ENCODE results near the gene ASB2. TPM values are rescaled to one million over a fixed set of nuclear protein-coding genes. Genes with fewer than 3 reads are reported as not detected.

Gene ASB2
- total and polyA plus RNA-seq, 10 donors, result 6.6 to 18.0 (median 11.3) TPM

DNA sequence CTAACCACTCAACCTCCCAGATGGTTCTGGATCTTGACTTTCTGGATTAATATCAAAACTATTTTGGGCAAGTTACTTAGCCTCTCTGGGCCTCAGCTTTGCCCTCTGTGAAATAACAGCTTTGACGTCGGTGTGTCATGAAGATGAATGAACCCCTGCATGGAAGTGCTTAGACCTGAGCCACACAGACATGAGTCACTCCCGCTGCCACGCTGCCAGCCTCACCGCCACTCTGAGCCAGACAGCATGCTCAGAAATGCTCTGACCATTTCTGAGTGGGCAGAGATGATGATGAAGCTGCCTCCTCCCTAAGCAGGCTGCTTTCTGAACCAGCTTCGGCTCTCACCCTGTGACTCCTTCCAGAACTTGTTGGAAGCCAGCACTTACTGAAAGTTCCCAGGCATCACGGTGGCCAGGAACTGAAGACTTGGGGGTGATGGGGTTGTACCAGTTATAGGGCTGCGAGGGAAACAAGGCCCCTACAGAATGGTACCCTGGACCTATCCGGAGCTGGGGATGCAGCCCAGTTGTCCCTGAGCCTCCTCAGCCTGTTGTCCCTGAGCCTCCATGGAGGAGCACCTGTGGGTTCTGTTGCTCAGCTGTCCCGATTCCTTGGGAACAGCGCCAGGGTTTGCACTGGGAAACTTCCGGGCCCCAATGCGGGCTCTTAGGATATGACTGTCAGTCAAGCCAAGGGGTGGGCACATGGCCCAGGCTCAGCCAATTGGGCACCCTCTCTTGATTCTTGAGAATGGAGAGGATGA lies 18.7 kb upstream of the ASB2 start:
- no peaks in the 10 kb centered on the region for H3K4me1 ChIP-seq
- H3K27me3 ChIP-seq (replicated peaks in 1 of 7), result peaks cover 0 to 46% (median 4%) of the 10 kb centered on the region in 7 donors
- DNase-seq, result no peak
- H3K36me3 ChIP-seq, result no peaks in the 10 kb centered on the region
- no peak overlapping the region for H3K4me3 ChIP-seq
- intact Hi-C loops (cut with DNase I; ENCODE audit: low total_unique reads), result no loop called here
- H3K9me3 ChIP-seq, result no peaks in the 10 kb centered on the region
- H3K27ac ChIP-seq, result no peak overlapping the region
- WGBS, 5 donors, result 57 to 67% (median 61%) methylated on average over 9 to 13 of the region's 13 CpGs
- TF ChIP-seq POLR2AphosphoS5 (IDR thresholded peaks at IDR 0.05), result no peak
- TF ChIP-seq, protein P1, sequence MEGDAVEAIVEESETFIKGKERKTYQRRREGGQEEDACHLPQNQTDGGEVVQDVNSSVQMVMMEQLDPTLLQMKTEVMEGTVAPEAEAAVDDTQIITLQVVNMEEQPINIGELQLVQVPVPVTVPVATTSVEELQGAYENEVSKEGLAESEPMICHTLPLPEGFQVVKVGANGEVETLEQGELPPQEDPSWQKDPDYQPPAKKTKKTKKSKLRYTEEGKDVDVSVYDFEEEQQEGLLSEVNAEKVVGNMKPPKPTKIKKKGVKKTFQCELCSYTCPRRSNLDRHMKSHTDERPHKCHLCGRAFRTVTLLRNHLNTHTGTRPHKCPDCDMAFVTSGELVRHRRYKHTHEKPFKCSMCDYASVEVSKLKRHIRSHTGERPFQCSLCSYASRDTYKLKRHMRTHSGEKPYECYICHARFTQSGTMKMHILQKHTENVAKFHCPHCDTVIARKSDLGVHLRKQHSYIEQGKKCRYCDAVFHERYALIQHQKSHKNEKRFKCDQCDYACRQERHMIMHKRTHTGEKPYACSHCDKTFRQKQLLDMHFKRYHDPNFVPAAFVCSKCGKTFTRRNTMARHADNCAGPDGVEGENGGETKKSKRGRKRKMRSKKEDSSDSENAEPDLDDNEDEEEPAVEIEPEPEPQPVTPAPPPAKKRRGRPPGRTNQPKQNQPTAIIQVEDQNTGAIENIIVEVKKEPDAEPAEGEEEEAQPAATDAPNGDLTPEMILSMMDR (IDR thresholded peaks at IDR 0.05 in 8 of 11, conservative IDR thresholded peaks at IDR 0.05 in 3 of 11), result no peak
- no peak for TF ChIP-seq POLR2A (IDR thresholded peaks at IDR 0.05)

DNA sequence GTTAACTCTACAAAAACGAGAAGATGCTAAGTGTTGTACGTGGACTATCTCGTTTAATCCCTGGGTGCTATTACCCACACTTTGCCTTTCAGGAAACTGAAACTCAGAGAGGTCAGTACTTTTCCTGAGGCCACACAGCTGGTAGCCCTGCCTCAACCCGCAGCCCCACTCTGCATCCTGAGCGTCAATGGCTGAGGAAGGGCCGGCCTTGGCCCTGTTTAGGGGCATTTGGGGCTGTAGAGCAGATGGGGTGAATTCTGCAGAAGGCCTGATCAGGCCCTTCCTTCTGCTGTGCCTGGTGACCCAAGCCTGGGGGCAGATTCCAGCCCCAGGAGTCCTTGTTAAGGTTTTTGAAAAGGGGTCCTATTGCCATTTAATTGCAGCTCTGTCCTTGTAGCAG lies 17.0 kb upstream of the ASB2 start:
- peaks cover 0 to 38% (median 4%) of the 10 kb centered on the region in 7 donors for H3K27me3 ChIP-seq (replicated peaks in 1 of 7)
- intact Hi-C loops (cut with DNase I; ENCODE audit: low total_unique reads), result no loop called here
- DNase-seq, result no peak
- H3K4me1 ChIP-seq, result no peaks in the 10 kb centered on the region
- no peaks in the 10 kb centered on the region for H3K9me3 ChIP-seq
- TF ChIP-seq POLR2AphosphoS5 (IDR thresholded peaks at IDR 0.05), result peak in 1 of 3 donors; percentile 29
- TF ChIP-seq POLR2A (IDR thresholded peaks at IDR 0.05), result no peak
- TF ChIP-seq, protein P1 (IDR thresholded peaks at IDR 0.05 in 8 of 11, conservative IDR thresholded peaks at IDR 0.05 in 3 of 11), result no peak
- no peak overlapping the region for H3K27ac ChIP-seq
- H3K36me3 ChIP-seq, result no peaks in the 10 kb centered on the region
- 55 to 82% (median 75%) methylated on average over 6 of the region's 6 CpGs for WGBS, 5 donors
- no peak overlapping the region for H3K4me3 ChIP-seq

DNA sequence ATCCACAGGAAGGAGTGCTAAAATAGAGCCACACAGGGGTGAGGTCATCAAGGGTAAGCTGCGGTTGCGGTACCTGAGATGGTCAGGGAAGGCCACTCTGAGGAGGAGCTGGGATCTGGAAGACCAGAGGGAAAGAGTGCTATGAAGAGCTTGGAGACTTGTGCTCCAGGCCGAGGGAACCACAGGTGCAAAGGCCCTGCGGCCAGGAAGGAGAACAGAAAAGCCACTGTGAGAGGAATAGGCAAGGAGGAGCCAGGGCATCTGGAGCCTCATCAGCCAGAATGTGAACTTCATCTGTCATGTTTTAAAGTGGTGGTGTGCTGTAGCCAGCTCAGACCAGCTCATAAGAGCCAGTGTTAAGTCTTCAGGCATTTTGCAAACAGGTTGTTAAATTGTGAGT lies 15.3 kb upstream of the ASB2 start:
- H3K36me3 ChIP-seq, result no peaks in the 10 kb centered on the region
- DNase-seq, result no peak
- no peaks in the 10 kb centered on the region for H3K9me3 ChIP-seq
- no peak for TF ChIP-seq POLR2A (IDR thresholded peaks at IDR 0.05)
- TF ChIP-seq, protein P1 (IDR thresholded peaks at IDR 0.05 in 8 of 11, conservative IDR thresholded peaks at IDR 0.05 in 3 of 11), result no peak
- TF ChIP-seq POLR2AphosphoS5 (IDR thresholded peaks at IDR 0.05), result no peak
- intact Hi-C loops (cut with DNase I; ENCODE audit: low total_unique reads), result no loop called here
- WGBS, 5 donors, result 89 to 94% (median 92%) methylated on average over 4 of the region's 4 CpGs
- H3K27ac ChIP-seq, result no peak overlapping the region
- H3K27me3 ChIP-seq (replicated peaks in 1 of 7), result peaks cover 0 to 32% (median 4%) of the 10 kb centered on the region in 7 donors
- no peaks in the 10 kb centered on the region for H3K4me1 ChIP-seq
- H3K4me3 ChIP-seq, result no peak overlapping the region

DNA sequence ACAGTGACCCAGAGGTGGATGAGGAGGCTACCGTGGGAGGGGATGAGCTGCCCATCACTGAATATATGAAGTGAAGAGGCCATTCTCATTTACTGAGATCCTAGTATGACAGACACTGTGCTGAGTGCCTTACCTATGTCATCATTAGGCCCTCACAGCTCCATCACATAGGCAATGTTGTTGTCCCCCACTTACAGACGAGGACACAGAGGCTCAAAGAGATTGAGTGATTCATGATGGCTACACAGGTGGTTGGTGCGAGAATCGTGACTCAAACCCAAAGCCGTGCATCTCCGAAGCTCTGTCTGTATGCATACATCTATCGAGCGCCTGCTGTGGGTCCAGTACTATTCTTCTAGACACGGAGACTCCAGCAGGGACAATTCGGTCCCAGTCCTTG lies 14.8 kb upstream of the ASB2 start:
- Histone ChIP-seq H3K9me3 (no peaks in the 10 kb centered on the region), H3K27me3 (replicated peaks in 1 of 7) (peaks cover 0 to 30% (median 4%) of the 10 kb centered on the region in 7 donors), H3K4me1 (no peaks in the 10 kb centered on the region), H3K4me3 (no peak overlapping the region), H3K27ac (no peak overlapping the region), H3K36me3 (no peaks in the 10 kb centered on the region)
- no peak for DNase-seq
- WGBS, 5 donors, result 81 to 90% (median 89%) methylated on average over 10 of the region's 10 CpGs
- intact Hi-C loops (cut with DNase I; ENCODE audit: low total_unique reads), result no loop called here
- TF ChIP-seq POLR2AphosphoS5 (IDR thresholded peaks at IDR 0.05) (no peak), POLR2A (IDR thresholded peaks at IDR 0.05) (no peak)
- TF ChIP-seq, protein P1 (IDR thresholded peaks at IDR 0.05 in 8 of 11, conservative IDR thresholded peaks at IDR 0.05 in 3 of 11), result no peak
